ENCODE measurements around the gene DSPP.

DSPP gene

GRCh38 chr4:87616268-87616667 lies 7.9 kb downstream of the DSPP start:
- Mint-ChIP-seq H3K36me3 (ENCODE audit: low read depth) (no peaks in the 10 kb centered on the region), H3K9me3 (no peaks in the 10 kb centered on the region), H3K27ac (no peak overlapping the region), H3K4me1 (no peaks in the 10 kb centered on the region), H3K4me3 (no peak overlapping the region), H3K27me3 (ENCODE audit: low read depth) (no peaks in the 10 kb centered on the region)
- no peak for TF ChIP-seq CTCF (IDR thresholded peaks at IDR 0.05; ENCODE audit: unreplicated experiment in 3 of 3)

GRCh38 chr4:87620086-87620485 lies 11.8 kb downstream of the DSPP start:
- Mint-ChIP-seq H3K27ac (no peak overlapping the region), H3K36me3 (ENCODE audit: low read depth) (no peaks in the 10 kb centered on the region), H3K9me3 (no peaks in the 10 kb centered on the region), H3K4me1 (no peaks in the 10 kb centered on the region), H3K4me3 (no peak overlapping the region), H3K27me3 (ENCODE audit: low read depth) (no peaks in the 10 kb centered on the region)
- TF ChIP-seq CTCF (IDR thresholded peaks at IDR 0.05; ENCODE audit: unreplicated experiment in 3 of 3), result no peak

- no peak for TF ChIP-seq CTCF (IDR thresholded peaks at IDR 0.05; ENCODE audit: unreplicated experiment in 3 of 3)
- Mint-ChIP-seq H3K36me3 (ENCODE audit: low read depth) (no peaks in the 10 kb centered on the region), H3K27me3 (ENCODE audit: low read depth) (no peaks in the 10 kb centered on the region), H3K9me3 (no peaks in the 10 kb centered on the region), H3K4me3 (no peak overlapping the region), H3K27ac (no peak overlapping the region), H3K4me1 (no peaks in the 10 kb centered on the region)
Observed at GRCh38 chr4:87620491-87620890, 12.2 kb downstream of the DSPP start.

GRCh38 chr4:87622303-87622702 lies 14.0 kb downstream of the DSPP start:
- Mint-ChIP-seq H3K9me3 (peaks cover 3% of the 10 kb centered on the region), H3K27ac (no peak overlapping the region), H3K4me1 (no peaks in the 10 kb centered on the region), H3K4me3 (no peak overlapping the region), H3K27me3 (ENCODE audit: low read depth) (no peaks in the 10 kb centered on the region), H3K36me3 (ENCODE audit: low read depth) (no peaks in the 10 kb centered on the region)
- TF ChIP-seq CTCF (IDR thresholded peaks at IDR 0.05; ENCODE audit: unreplicated experiment in 3 of 3), result no peak

GRCh38 chr4:87624698-87625097 lies 16.4 kb downstream of the DSPP start:
- no peak overlapping the region for H3K27ac Mint-ChIP-seq
- no peak for TF ChIP-seq CTCF (IDR thresholded peaks at IDR 0.05; ENCODE audit: unreplicated experiment in 3 of 3)
- H3K4me3 Mint-ChIP-seq, result no peak overlapping the region
- H3K9me3 Mint-ChIP-seq, result peaks cover 3% of the 10 kb centered on the region
- no peaks in the 10 kb centered on the region for H3K27me3 Mint-ChIP-seq (ENCODE audit: low read depth)
- H3K4me1 Mint-ChIP-seq, result no peaks in the 10 kb centered on the region
- H3K36me3 Mint-ChIP-seq (ENCODE audit: low read depth), result no peaks in the 10 kb centered on the region

- Mint-ChIP-seq H3K27ac (no peak overlapping the region), H3K9me3 (no peaks in the 10 kb centered on the region), H3K36me3 (ENCODE audit: low read depth) (no peaks in the 10 kb centered on the region), H3K27me3 (ENCODE audit: low read depth) (no peaks in the 10 kb centered on the region), H3K4me1 (peaks cover 22% of the 10 kb centered on the region), H3K4me3 (no peak overlapping the region)
- no peak for TF ChIP-seq CTCF (IDR thresholded peaks at IDR 0.05; ENCODE audit: unreplicated experiment in 3 of 3)
Observed at GRCh38 chr4:87631668-87632067, 23.3 kb downstream of the DSPP start.
